Endodermal cell (in vitro differentiated cells): Measurements from ENCODE around the gene MRM2. TPM values are rescaled to one million over a fixed set of nuclear protein-coding genes. Genes with fewer than 3 reads are reported as not detected.
A peak's percentile ranks its signal among the peaks of the same experiment; 100 is the strongest.
"Not testable (repeated sequence)": the region's sequence is repeated elsewhere in the genome, so short reads cannot be mapped to it uniquely, and the experiment has no call there.

Experiments
- DNase-seq: peaks from one replicate; pipeline ENCODE4 v3.0.0-alpha.2; 2017
- H3K27ac ChIP-seq: 2 replicates; pipeline ENCODE4 v1.5.1; 2013; ENCODE audit warnings: mild to moderate bottlenecking, low read depth, low read length, moderate library complexity
- H3K27me3 ChIP-seq: 2 replicates; pipeline ENCODE4 v1.6.1; 2013; ENCODE audit warnings: mild to moderate bottlenecking, low read length, moderate library complexity; ENCODE audit not compliant: insufficient read depth, control insufficient read depth, poor library complexity, severe bottlenecking
- H3K36me3 ChIP-seq: 2 replicates; pipeline ENCODE4 v1.7.0; 2013; ENCODE audit warnings: mild to moderate bottlenecking, low read length, moderate library complexity; ENCODE audit not compliant: control insufficient read depth, insufficient read depth
- H3K4me1 ChIP-seq: one replicate; pipeline ENCODE4 v1.7.0; 2013; ENCODE audit warnings: low read length; ENCODE audit not compliant: control insufficient read depth, insufficient read depth
- H3K4me3 ChIP-seq: 2 replicates; pipeline ENCODE4 v1.5.1; 2013; ENCODE audit warnings: mild to moderate bottlenecking, low read length, moderate library complexity
- H3K9ac ChIP-seq: 2 replicates; pipeline ENCODE4 v1.6.1; 2013; ENCODE audit warnings: mild to moderate bottlenecking, low read length, moderate library complexity; ENCODE audit not compliant: poor library complexity, severe bottlenecking; ENCODE audit errors: extremely low read depth
- H3K9me3 ChIP-seq: 2 replicates; pipeline ENCODE4 v1.6.1; 2013; ENCODE audit warnings: mild to moderate bottlenecking, low read length, moderate library complexity; ENCODE audit not compliant: control insufficient read depth
- H3K27ac Mint-ChIP-seq: 2 replicates; pipeline ENCODE4 v1.8.0; 2020; ENCODE audit warnings: mixed read lengths
- H3K27me3 Mint-ChIP-seq: 2 replicates; pipeline ENCODE4 v1.8.0; 2021; ENCODE audit warnings: mild to moderate bottlenecking, mixed read lengths; ENCODE audit not compliant: insufficient read depth
- H3K36me3 Mint-ChIP-seq: 2 replicates; pipeline ENCODE4 v1.8.0; 2020; ENCODE audit warnings: low read depth, mixed read lengths
- H3K4me1 Mint-ChIP-seq: 2 replicates; pipeline ENCODE4 v1.8.0; 2020; ENCODE audit warnings: mixed read lengths
- H3K4me3 Mint-ChIP-seq: 2 replicates; pipeline ENCODE4 v1.8.0; 2020; ENCODE audit warnings: mild to moderate bottlenecking, moderate library complexity, mixed read lengths
- H3K9me3 Mint-ChIP-seq: 2 replicates; pipeline ENCODE4 v1.8.0; 2020; ENCODE audit warnings: mild to moderate bottlenecking, mixed read lengths
- WGBS, 2 experiments: methylation state at CpG; one replicate each; pipeline versions ENCODE4 v1.1.5 to v1.1.7; 2013; ENCODE audit warnings: missing lambda C conversion rate in 2 of 2, mixed read lengths in 1 of 2; ENCODE audit not compliant: insufficient coverage in 1 of 2, insufficient read length in 1 of 2; 5-methylcytosine and 5-hydroxymethylcytosine counted together
- total RNA-seq, 2 donors: library from RNA; stranded (reverse); fragmentation: NEBNext Ultra II Directional in 1 of 2; extraction: Animal tissue kit (Norgen Biotek cat#: 25700) in 1 of 2; gene quantifications; 2 replicates in 1 of 2; 3 replicates in 1 of 2; pipeline ENCODE4 v1.2.1, GENCODE V29; 2021
- TF ChIP-seq, protein P1 (sequence below): fragments of 200-600 bp; sonication (generic); conservative IDR thresholded peaks from 2 replicates; pipeline ENCODE4 v1.5.0; 2021; ENCODE audit warnings: antibody characterized with exemption, mild to moderate bottlenecking

Gene MRM2
- total RNA-seq, 2 donors from 2014 or later, result 38.9 TPM

DNA sequence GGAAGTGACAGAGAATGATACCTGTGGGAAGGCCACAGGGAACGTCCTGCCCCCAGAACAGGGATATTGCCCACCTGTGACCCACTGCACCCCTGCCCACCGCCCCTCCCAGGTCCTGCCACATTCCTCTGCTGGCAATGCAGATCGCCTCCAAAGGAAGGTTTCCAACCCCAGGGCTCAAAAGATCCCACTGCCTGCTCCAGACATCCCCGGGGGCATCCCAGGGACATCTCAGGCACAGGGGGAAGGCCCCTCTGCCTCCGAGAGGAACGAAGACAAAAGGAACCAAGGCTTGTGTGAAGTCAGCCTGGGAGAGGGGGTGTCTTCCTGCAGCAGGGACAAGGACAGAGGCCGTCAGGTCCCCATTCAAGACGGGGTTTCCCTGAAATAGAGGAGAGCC is 28.5 kb upstream of the MRM2 start:
- Mint-ChIP-seq H3K27ac (peak overlapping the region; percentile 72), H3K4me3 (no peak overlapping the region), H3K36me3 (peaks cover 32% of the 10 kb centered on the region), H3K4me1 (peaks cover 24% of the 10 kb centered on the region), H3K9me3 (peaks cover 10% of the 10 kb centered on the region), H3K27me3 (no peaks in the 10 kb centered on the region)
- Histone ChIP-seq H3K36me3 (peaks cover 19% of the 10 kb centered on the region), H3K9me3 (peaks cover 5% of the 10 kb centered on the region), H3K4me3 (no peak overlapping the region), H3K4me1 (peaks cover 21% of the 10 kb centered on the region), H3K9ac (no peak overlapping the region), H3K27me3 (no peaks in the 10 kb centered on the region), H3K27ac (no peak overlapping the region)
- DNase-seq, result peak; percentile 60
- TF ChIP-seq, protein P1, sequence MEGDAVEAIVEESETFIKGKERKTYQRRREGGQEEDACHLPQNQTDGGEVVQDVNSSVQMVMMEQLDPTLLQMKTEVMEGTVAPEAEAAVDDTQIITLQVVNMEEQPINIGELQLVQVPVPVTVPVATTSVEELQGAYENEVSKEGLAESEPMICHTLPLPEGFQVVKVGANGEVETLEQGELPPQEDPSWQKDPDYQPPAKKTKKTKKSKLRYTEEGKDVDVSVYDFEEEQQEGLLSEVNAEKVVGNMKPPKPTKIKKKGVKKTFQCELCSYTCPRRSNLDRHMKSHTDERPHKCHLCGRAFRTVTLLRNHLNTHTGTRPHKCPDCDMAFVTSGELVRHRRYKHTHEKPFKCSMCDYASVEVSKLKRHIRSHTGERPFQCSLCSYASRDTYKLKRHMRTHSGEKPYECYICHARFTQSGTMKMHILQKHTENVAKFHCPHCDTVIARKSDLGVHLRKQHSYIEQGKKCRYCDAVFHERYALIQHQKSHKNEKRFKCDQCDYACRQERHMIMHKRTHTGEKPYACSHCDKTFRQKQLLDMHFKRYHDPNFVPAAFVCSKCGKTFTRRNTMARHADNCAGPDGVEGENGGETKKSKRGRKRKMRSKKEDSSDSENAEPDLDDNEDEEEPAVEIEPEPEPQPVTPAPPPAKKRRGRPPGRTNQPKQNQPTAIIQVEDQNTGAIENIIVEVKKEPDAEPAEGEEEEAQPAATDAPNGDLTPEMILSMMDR, result no peak
- 86 to 87% methylated on average over 3 to 8 of the region's 8 CpGs for WGBS, 2 experiments

DNA sequence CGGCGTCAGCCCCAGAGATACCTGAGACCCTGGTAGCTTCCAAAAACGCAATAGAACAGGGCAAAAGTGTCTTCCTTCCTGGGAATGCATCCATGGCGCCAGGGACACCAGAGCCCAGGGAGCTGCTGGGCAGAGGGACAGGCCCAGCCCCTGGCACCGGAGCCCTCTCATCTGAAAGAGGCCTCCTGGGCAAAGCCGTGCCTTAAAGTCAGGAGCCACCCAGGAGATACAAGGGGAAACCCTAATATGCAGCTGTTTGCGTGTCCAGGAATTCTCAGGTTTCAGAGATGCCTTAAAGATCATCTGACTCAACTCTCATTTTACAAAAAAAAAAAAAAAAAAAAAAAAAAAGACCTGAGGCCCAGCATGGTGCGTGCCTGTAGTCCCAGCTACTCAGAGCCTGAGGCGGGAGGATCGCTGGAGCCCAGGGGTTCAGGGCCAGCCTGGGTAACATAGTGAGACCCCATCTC is 28.0 kb upstream of the MRM2 start:
- DNase-seq, result no peak
- H3K4me3 ChIP-seq, result no peak overlapping the region
- H3K36me3 ChIP-seq, result peaks cover 22% of the 10 kb centered on the region
- peaks cover 32% of the 10 kb centered on the region for H3K36me3 Mint-ChIP-seq
- no peaks in the 10 kb centered on the region for H3K27me3 ChIP-seq
- no peaks in the 10 kb centered on the region for H3K27me3 Mint-ChIP-seq
- H3K27ac Mint-ChIP-seq, result peak overlapping the region; percentile 93
- 72 to 79% methylated on average over 2 to 10 of the region's 10 CpGs for WGBS, 2 experiments
- peak overlapping the region; percentile 29 for H3K4me3 Mint-ChIP-seq
- peaks cover 24% of the 10 kb centered on the region for H3K4me1 Mint-ChIP-seq
- no peak overlapping the region for H3K27ac ChIP-seq
- peaks cover 5% of the 10 kb centered on the region for H3K9me3 ChIP-seq
- H3K9ac ChIP-seq, result peak overlapping the region; percentile 19
- peaks cover 11% of the 10 kb centered on the region for H3K9me3 Mint-ChIP-seq
- H3K4me1 ChIP-seq, result peaks cover 21% of the 10 kb centered on the region
- TF ChIP-seq, protein P1, result no peak

DNA sequence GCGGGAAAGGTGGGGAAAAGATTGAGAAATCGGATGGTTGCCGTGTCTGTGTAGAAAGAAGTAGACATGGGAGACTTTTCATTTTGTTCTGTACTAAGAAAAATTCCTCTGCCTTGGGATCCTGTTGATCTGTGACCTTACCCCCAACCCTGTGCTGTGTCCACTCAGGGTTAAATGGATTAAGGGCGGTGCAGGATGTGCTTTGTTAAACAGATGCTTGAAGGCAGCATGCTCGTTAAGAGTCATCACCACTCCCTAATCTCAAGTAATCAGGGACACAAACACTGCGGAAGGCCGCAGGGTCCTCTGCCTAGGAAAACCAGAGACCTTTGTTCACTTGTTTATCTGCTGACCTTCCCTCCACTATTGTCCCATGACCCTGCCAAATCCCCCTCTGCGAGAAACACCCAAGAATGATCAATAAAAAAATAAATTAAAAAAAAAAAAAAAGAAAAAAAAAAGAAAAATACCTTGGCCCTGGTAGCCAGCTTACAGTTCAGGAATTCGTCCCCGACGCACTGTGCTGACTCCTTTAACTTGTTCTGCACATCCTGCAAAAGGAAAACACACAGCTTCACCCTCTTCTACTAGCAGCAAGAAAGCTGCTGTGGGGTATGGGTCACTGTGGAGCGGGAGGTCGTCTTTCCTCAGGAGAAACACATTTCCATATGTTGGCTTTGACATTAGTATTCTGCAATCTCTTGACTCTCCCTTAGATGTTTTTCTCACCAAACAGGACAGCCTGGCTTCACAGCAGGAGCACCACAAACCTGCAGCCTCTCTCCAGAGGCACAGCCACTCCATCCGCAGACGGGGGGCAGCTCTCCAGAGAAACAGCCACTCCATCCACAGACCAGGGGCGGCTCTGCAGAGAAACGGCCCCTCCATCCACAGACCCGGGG is 27.3 kb upstream of the MRM2 start:
- peaks cover 24% of the 10 kb centered on the region for H3K4me1 Mint-ChIP-seq
- peaks cover 25% of the 10 kb centered on the region for H3K36me3 ChIP-seq
- DNase-seq, result peak; percentile 89
- peak overlapping the region; percentile 19 for H3K9ac ChIP-seq
- H3K9me3 ChIP-seq, H3K27me3 Mint-ChIP-seq, H3K27ac ChIP-seq, H3K4me3 ChIP-seq, H3K27me3 ChIP-seq: not testable (repeated sequence)
- H3K36me3 Mint-ChIP-seq, result peaks cover 36% of the 10 kb centered on the region
- H3K9me3 Mint-ChIP-seq, result peaks cover 11% of the 10 kb centered on the region
- peak overlapping the region; percentile 29 for H3K4me3 Mint-ChIP-seq
- H3K4me1 ChIP-seq, result peaks cover 21% of the 10 kb centered on the region
- WGBS, 2 experiments, result 38 to 50% methylated on average over 4 to 11 of the region's 18 CpGs
- peak overlapping the region; percentile 93 for H3K27ac Mint-ChIP-seq
